IPS DF 19.7 (cell line): Measurements from ENCODE around the gene SERINC2.

Experiments
- DNase-seq: peaks from one replicate; pipeline ENCODE4 v3.0.0-alpha.2; 2013; ENCODE audit warnings: low read depth, low spot score

Gene SERINC2

DNA sequence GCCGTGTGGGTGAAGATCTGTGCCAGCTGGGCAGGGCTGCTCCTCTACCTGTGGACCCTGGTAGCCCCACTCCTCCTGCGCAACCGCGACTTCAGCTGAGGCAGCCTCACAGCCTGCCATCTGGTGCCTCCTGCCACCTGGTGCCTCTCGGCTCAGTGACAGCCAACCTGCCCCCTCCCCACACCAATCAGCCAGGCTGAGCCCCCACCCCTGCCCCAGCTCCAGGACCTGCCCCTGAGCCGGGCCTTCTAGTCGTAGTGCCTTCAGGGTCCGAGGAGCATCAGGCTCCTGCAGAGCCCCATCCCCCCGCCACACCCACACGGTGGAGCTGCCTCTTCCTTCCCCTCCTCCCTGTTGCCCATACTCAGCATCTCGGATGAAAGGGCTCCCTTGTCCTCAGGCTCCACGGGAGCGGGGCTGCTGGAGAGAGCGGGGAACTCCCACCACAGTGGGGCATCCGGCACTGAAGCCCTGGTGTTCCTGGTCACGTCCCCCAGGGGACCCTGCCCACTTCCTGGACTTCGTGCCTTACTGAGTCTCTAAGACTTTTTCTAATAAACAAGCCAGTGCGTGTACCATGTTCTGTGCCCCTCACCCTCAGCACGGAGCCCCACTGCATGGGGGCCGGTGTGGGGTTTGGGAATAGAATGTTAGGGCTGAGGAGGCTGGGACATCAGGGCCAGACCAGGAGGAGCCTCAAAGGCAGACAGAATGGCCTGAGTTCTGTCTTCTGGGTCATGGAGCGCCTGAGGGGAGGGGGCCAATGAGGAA is 21.3 kb downstream of the SERINC2 start:
- DNase-seq: no peak

DNA sequence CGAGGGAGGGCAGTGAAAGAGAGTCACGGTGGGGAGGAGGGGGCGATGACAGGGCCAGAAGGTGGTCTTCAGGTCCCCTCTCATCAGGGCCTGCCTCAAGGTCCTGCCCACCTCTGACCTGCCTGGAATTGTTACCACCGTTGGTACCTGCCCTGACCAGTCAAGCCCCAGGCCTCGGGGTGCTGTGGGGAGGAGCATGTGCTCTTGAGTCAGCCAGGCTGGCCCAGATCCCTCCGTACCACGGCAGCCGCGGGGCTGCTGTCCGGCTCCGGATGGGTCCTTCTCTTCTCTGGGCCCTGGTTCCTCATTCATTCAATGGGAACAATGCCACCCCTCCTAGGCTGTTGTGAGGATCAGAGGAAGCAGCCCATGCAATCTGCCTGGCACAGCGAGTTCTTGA is 22.0 kb downstream of the SERINC2 start:
- DNase-seq: no peak

- no peak for DNase-seq
Measured at GRCh38 chr1:31435471-31436409, 22.7 kb downstream of the SERINC2 start.

GRCh38 chr1:31436596-31437432 is 23.8 kb downstream of the SERINC2 start:
- no peak for DNase-seq

DNA sequence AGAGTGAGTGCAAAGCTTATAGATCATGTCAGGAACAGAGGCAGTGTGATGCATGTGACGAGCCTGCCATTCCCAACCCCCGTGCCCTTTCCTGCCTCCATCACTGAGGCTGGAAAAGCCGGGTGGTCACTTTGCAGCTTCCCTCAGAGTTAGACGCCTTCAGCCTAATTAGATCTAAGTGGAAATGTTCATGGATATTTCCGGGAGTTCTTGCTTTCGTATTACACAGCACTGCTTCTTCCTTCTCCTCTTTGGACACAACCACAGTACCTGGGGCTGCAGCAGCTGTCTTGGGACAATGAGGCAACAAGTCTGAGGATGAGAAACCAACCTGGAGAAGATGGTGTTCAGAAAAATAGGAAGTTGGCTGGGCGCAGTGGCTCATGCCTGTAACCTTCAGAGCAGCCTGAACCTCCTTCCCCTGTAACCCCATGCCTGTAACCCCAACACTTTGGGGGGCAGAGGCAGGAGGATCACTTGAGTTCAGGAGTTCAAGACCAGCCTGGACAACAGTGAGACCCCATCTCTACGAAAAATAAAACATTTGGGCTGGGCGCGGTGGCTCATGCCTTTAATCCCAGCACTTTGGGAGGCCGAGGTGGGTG is 24.5 kb downstream of the SERINC2 start:
- no peak for DNase-seq

- no peak for DNase-seq
Measured at GRCh38 chr1:31439276-31439675, 26.3 kb downstream of the SERINC2 start.

GRCh38 chr1:31441073-31441472 is 28.1 kb downstream of the SERINC2 start:
- no peak for DNase-seq

- no peak for DNase-seq
Measured at GRCh38 chr1:31441558-31441957, 28.5 kb downstream of the SERINC2 start.

GRCh38 chr1:31441970-31442647 is 29.1 kb downstream of the SERINC2 start:
- DNase-seq: no peak

- no peak for DNase-seq
Measured at GRCh38 chr1:31442648-31442994, 29.6 kb downstream of the SERINC2 start.

- DNase-seq: no peak
Measured at GRCh38 chr1:31443673-31444072, 30.7 kb downstream of the SERINC2 start.

DNA sequence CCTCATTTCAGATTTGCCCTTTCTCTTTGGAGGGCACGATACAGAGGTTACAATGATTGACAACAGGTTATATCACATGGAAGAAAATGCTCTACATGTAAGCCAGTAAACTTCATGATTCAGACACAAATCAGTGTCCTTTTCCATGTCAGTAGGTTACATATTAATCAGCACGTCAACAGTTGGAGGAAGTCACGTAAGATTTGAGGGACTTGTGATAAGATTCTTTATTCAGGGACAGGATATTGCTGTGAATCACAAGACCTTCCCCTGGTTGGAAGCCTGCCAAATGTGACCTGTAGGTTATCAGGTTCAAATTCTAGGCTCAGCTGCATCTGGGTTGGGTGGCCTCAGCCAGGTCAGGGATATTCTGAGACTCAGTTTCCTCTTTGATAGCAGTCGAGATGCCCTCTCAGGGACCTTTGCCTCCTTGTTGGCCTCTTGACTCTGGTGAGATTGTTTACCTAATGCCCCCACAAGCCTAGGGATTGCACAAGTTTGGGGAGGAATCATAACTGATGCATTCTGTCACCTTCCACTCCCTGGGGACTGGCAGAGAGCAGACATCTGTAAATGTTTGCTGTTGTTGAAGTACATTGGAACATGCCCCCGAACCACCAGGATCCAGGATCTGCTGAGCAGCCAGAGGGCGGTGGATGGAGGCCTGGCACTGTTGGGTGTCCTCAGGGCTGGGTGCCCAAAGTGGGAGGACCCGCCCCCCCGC is 31.9 kb downstream of the SERINC2 start:
- DNase-seq: no peak

DNA sequence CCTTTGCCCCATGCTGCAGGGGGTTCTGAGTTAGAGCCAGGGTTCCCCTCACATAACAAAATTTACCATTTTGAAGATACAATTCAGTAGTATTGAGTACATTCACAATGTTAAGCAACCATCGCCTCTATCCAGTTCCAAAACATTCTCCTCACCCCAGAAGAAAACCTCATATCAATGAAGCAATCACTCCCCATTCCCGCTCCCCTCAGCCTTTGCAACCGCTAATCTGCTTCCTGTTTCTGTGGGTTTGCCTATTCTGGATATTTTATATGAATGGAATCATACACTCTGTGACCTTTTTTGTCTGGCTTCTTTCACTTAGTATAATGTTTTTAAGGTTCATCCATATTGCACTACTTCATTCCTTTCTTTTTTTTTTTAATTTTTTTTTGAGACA is 32.9 kb downstream of the SERINC2 start:
- no peak for DNase-seq

DNA sequence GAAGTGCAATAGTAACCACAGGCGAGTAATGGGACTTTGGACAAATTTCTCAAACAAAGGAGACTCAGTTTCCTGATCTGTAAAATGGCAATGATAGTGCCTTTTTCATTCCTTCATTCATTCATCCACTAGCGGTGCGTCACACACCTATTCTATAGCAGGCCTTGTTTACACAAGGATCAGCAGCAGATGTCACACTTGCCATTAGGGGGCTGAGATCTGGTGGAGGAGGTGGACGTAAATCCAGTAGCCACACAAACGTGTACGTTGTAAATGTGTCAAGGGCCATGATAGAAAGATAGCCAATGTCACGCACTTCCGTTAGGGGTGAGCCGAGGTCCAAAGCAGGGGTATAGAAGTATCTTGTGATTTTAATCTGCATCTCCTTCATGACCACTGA is 34.2 kb downstream of the SERINC2 start:
- DNase-seq: no peak

- DNase-seq: no peak
Measured at GRCh38 chr1:31453384-31454079, 40.5 kb downstream of the SERINC2 start.

GRCh38 chr1:31458287-31458896 is 45.4 kb downstream of the SERINC2 start:
- no peak for DNase-seq

DNA sequence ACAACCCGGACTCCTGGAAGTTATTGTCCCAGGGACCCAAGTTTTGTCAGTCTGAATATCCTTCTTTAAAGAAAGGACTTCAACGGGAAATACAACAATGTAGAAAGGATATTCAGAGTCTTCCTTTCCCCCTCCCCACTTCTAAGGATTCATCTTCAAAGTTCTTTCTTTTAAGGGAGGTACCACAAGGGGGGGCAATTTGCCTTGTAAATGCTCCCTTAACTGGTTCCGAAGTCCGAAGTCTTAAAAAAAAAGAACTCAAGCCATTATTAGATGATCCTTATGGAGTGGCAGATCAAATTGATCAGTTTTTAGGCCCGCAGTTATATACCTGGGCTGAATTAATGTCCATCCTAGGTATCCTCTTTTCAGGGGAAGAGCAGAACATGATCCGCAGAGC is 47.0 kb downstream of the SERINC2 start:
- DNase-seq: peak; percentile 9

DNA sequence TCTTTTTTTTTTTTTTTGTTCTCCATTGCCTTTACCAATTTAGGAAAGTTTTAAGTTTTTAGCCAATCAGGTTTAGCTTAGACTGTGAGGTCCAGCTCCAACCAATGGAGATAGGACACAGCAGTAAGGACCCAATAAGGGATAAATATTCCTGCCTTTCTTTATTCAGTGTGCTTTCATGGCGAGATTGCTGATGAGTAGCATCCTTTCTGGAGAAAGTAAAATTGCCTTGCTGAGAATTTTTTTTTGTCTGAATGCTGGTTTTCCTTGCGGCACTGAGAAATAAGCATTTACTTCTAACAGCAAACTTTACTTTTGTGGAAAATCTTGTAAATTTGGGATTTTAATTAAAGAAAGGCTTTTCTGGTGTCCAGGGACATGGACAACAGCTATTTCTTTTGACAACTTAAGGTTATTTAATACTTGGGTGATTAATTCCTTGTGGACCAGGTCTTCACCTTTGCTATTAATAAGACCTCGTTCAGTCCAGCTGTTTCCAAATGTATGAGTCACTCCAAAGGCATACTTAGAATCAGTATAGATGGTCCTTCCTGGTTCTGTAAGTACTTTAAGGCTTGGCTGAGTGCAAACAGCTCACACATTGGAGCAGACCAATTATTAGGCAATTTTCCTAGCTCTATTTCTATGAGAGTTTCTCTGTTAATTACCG is 54.1 kb downstream of the SERINC2 start:
- no peak for DNase-seq
